GM10847 (cell line): ENCODE results near the gene B3GAT1.

Experiments
- POLR2A ChIP-seq: IDR thresholded peaks from 2 replicates; pipeline ENCODE4 v1.6.1; 2011; ENCODE audit not compliant: insufficient read length; ENCODE audit errors: extremely low read depth

B3GAT1 gene

DNA sequence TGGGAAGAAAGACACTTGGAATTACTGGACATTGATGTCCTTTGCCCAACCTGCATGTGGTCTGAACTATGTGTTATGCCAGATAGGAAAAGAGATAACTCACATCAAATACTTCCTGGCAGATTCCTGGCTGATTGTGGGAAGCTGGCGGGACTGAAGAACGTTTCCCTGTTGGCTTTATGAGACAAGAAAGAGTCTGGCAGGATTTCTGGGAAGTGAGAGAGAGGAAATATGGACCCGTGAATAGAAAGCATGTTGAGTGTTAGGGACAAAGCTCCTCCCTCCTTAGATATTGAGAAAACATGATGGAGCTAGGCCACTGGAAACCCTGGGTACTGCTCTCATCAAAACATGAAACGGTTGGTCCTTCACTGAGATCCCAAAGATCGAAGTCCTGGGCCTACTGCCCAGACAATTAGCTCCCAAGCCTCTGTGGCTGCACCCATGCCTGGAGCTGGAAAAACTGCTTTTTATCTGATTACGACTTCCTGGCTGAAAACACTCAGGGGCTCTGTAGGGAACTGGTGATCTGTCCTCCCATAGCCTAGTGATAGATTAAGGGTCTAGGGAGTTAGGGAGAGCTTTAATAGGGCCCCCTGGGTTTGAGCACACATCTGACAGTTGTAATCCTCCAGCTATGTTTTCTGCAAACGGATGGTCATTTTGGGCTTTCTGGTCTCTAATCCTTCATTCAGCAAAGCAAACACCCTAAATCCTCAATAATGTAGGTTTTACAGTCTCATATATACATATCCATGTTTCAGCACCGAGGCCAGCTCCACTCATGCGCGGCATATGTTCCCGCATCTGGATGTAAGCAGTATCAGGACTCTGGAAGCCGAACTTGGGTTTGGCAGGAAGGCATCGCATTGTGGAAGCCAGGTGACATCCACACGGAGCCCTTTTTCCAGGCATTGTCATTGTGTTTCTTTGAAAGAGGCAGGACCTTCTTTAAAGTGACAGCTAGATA lies 6.1 kb upstream of the B3GAT1 start:
- TF ChIP-seq POLR2A = no peak

DNA sequence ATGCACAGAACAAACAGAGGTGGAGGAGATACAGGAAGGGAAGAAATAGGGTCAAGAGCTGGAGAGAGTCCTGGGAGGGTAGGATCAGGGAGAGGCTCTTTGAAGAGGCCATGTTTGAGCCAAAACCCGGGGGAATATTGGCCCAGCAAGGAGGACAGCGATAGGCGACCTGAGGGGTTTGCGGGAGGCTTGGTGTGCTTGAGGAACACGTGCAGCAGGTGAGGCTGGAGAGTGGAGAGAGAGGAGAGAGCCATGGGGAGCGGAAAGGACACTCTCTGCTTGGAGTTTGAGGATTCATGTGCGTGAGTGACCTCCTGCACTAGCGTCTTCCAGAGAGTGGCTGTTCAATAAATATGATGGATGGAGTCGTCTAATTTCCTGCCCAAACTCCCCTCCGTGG lies 4.7 kb upstream of the B3GAT1 start:
- no peak for TF ChIP-seq POLR2A

DNA sequence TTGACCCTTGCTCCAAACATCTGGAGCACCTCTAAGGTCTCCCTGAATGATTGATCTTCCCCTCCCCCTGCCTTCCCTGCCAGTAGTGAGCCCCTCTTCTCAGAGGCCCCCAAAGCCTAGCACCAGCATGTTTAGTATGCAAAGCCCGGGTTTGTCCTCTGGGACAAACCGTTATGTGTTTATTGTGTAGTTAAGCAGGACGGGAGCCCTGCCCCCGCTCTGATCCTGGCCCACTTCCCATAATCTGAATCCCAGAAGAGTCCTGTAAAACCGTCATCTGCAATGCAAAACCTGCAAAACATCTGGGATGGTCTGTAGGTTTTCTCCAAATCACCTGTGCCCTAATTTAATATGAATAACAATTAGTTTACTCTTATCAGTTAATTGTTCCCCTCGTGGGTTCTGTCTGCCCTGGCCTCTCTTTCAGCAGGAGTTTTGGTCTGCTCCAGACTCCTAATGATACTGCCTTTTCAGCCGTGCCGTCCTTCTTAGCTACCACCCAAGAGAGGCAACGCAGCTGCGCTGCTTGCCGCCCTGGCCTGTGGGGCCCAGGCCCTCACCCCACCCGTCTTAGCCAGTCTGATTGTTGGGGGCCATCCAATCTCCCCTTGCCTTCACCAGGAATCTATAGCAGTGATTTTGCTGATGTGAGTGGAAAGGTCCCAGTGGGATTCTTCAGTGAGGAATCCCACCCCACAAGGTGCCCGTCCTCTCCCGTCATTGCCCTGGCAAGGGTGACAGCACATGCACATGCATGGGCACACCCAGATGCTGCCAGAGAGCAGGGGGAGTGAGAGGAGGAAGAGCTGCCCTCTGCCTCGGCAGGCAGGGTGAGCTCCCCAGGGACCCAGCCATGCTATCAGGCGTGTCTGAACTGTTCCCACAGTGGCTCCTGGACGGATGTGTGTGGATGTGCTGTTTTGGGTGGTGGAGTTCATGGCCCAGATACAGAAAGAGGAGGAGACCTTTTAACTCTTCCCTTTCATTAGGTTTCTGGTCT lies 3.0 kb upstream of the B3GAT1 start:
- no peak for TF ChIP-seq POLR2A

DNA sequence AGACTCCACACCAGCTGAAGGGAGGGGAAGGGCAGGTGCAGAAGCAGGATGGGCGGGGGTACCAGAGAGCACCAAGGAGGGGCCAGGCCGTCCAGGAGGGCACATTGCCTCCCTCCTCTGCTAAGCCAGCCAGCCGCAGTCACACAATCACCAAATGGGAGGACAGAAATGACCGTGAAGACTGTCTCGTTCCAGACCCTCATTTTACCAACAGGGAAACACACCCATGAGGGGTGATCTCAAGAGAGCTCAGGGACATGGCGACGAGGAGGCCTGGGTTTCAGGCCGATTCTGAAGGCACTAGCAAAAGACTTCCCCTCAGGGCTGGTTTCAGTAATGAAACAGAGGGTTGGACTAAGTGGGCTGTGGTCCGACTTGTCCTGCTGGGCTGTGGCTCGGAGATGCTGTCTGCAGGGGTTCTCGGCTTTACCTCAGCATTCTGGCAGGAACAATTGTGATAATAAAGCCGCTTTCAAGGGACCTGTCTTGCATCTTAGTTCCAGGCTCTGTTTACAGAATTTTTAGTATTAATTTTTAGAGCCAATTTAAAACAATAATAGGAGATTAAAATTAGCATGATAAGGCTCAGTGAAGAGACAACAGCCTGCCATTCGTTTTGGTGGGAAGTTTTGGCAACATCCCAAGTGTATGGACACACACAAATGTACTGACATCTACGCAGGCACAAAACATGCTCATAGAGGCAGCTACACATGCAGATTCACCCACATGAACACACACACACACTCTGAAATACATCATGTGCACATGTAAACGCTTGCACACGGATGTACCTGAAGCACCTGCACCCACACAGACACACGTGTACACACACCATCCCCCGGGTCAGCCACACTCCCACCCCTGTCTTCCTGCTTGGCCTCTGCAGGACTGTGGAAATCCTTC lies 2.0 kb upstream of the B3GAT1 start:
- TF ChIP-seq POLR2A = no peak

DNA sequence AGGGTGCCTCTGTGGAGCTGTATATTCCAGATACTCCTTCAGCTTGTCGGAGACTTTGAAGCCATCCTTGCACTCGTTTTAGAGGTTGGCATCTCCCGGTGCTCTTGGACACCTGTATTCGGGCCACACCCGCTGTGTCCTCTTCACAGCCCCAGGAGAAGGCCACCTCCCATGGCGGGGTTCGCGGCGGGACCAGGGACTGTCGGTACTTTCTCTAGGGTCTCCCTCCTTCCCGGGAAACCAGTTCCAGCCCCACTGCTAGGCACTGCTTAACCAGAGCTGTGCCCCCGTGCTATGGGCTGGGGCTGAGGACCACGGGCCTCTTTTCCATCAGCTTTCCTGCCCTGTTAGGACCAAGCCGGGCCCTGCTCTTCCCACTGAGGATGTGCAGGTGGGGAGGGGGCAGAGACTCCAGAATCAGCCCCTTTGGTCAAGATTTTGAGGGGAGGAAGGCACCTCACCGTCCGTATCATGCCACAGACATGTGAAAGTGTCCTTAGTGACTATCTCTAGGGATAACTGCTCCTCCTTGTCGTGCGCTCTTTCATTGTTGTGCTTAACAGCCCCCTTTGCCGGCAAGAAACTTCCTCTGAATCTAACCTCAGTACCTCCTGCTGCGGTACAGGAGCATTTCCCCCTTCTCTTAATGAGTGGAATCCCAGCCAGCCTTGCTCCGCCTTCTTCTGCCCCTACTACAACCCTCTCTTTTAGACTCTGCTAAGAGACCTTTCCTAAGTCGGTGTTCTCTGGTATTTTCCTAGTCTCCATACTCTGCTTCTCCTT lies 1.2 kb upstream of the B3GAT1 start:
- TF ChIP-seq POLR2A = no peak

GRCh38 chr11:134410766-134411165 lies 1.3 kb downstream of the B3GAT1 start:
- TF ChIP-seq POLR2A = no peak

GRCh38 chr11:134409552-134410429 lies 2.3 kb downstream of the B3GAT1 start:
- TF ChIP-seq POLR2A = no peak

GRCh38 chr11:134407923-134408322 lies 4.1 kb downstream of the B3GAT1 start:
- no peak for TF ChIP-seq POLR2A

- no peak for TF ChIP-seq POLR2A
Observed at GRCh38 chr11:134407321-134407828, 4.7 kb downstream of the B3GAT1 start.

DNA sequence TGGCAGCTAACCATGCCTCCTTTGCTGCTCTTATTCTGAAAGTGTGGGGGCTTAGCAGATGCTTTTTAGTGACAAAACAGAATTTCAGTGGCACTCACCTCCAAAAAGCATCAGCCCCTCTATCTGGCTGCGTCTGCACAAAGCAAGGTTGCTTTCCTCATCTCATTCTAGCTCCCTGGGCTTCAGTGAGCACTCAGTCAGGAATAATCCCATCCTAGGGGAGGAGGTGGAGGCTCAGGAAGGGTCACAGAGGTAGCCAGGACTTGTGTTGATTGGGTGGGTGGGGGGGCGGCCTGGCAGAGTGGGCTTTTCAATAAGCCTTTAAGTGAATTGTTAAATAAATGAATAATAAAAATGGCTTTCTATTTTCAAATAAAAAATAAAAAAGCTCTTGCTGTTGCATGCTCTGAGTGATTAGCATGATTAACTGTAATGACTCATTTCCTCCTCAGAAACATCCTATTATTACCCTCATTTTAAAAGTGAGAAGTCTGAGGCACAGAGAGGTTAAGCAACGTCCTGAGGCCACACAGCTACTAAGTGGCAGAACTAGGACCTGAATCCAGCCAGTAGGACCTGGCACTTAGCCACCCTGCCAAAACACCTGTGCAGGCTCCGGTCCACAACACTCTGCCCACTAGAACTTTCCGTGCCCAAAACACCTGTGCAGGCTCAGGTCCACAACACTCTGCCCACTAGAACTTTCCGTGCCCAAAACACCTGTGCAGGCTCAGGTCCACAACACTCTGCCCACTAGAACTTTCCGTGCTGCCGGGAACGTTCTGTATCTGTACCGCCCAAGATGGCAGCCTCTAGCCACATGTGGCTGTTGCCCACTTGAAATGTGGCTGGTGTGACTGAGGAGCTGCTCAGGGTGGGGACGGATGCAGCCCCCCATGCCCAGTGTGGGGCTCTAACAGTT lies 5.5 kb downstream of the B3GAT1 start:
- TF ChIP-seq POLR2A = no peak

- TF ChIP-seq POLR2A = no peak
Observed at GRCh38 chr11:134405841-134406240, 6.2 kb downstream of the B3GAT1 start.

DNA sequence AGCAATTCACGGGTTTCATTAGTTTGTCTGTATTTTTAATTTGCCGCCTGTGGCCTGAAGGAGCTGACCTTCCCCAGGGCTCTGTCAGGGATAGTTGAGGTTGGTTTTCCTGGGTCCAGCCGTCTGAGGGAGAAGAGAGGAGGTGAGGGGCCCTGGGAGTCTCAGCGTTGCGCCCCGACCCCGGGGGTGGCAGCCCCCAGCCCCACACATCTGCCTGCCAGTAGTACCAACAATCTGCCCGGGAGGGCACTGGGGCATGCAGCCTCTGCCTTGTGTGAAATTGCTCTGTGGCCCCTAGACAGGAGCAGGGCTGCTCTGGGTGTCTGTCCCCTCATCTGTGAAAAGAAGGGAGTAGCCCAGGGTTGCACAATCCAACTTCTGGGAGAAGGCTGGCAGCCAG lies 6.6 kb downstream of the B3GAT1 start:
- TF ChIP-seq POLR2A = no peak
